OCI-LY3 (cell line): Measurements from ENCODE around the gene VENTX.
A peak's percentile ranks its signal among the peaks of the same experiment; 100 is the strongest.

Source experiments
- H2AFZ ChIP-seq: fragments of 200-600, 300-600 bp; shearing (Covaris generic); 2 replicates; pipeline ENCODE4 v1.6.0; 2014; ENCODE audit warnings: antibody characterized with exemption, low read depth, low read length
- H3K27ac ChIP-seq: fragments of 200-600, 300-600 bp; sonication (generic); 2 replicates; pipeline ENCODE4 v1.5.1; 2014; ENCODE audit warnings: mild to moderate bottlenecking, low read length, moderate library complexity, mixed read lengths
- H3K27me3 ChIP-seq: fragments of 200-600, 300-600 bp; sonication (generic); 2 replicates; pipeline ENCODE4 v1.6.1; 2014; ENCODE audit warnings: low read depth, low read length, mixed read lengths
- H3K36me3 ChIP-seq: fragments of 200-600, 300-600 bp; sonication (generic); replicated peaks from 2 replicates; pipeline ENCODE3; 2014; ENCODE audit warnings: low read depth, low read length, mixed read lengths
- H3K4me1 ChIP-seq: fragments of 300-600, 200-600 bp; sonication (generic); 2 replicates; pipeline ENCODE4 v1.6.1; 2014; ENCODE audit warnings: low read length, mixed read lengths
- H3K4me2 ChIP-seq: fragments of 200-600, 300-600 bp; sonication (generic); 2 replicates; pipeline ENCODE4 v1.6.1; 2014; ENCODE audit warnings: low read length, mixed read lengths
- H3K4me3 ChIP-seq: fragments of 300-600, 200-600 bp; sonication (generic); 2 replicates; pipeline ENCODE4 v1.5.1; 2014; ENCODE audit warnings: antibody characterized with exemption, mild to moderate bottlenecking, low read length, moderate library complexity
- H3K79me2 ChIP-seq: fragments of 300-600, 200-600 bp; shearing (Covaris generic); 2 replicates; pipeline ENCODE4 v1.6.1; 2014; ENCODE audit warnings: mild to moderate bottlenecking, low read length, mixed read lengths
- H3K9ac ChIP-seq: fragments of 300-600, 200-600 bp; shearing (Covaris generic); 2 replicates; pipeline ENCODE4 v1.6.0; 2014; ENCODE audit warnings: mild to moderate bottlenecking, low read length, moderate library complexity
- H3K9me3 ChIP-seq: fragments of 200-600, 300-600 bp; shearing (Covaris generic); 2 replicates; pipeline ENCODE4 v1.6.1; 2014; ENCODE audit warnings: low read length, mixed read lengths; ENCODE audit not compliant: insufficient read depth
- H4K20me1 ChIP-seq: fragments of 200-600, 300-600 bp; sonication (generic); 2 replicates; pipeline ENCODE4 v1.6.1; 2016; ENCODE audit warnings: low read length, mixed read lengths; ENCODE audit not compliant: insufficient read depth
- CTCF ChIP-seq: fragments of 200-600, 300-600 bp; sonication (generic); IDR thresholded peaks from 2 replicates; pipeline ENCODE4 v1.5.1; 2014; ENCODE audit warnings: antibody characterized with exemption, low read length, low read depth
- EZH2phosphoT487 ChIP-seq: fragments of 200-600 bp; shearing (Covaris generic); IDR thresholded peaks from 2 replicates; pipeline ENCODE4 v1.6.1; 2018; ENCODE audit warnings: antibody characterized with exemption, mixed run types, low read depth

Gene VENTX

GRCh38 chr10:133274751-133275683 lies 37.4 kb downstream of the VENTX start:
- Histone ChIP-seq H3K4me2 (peak overlapping the region; percentile 99), H2AFZ (no peak overlapping the region), H3K79me2 (peaks cover 25% of the 10 kb centered on the region), H4K20me1 (peaks cover 6% of the 10 kb centered on the region), H3K27me3 (no peaks in the 10 kb centered on the region), H3K36me3 (peaks cover 21% of the 10 kb centered on the region), H3K4me1 (peaks cover 13% of the 10 kb centered on the region), H3K27ac (peak overlapping the region; percentile 93), H3K9me3 (no peaks in the 10 kb centered on the region), H3K4me3 (peak overlapping the region; percentile 100), H3K9ac (peak overlapping the region; percentile 99)
- TF ChIP-seq EZH2phosphoT487 (no peak), CTCF (no peak)

GRCh38 chr10:133275684-133276092 lies 38.0 kb downstream of the VENTX start:
- H3K9ac ChIP-seq, result peak overlapping the region; percentile 99
- H3K4me1 ChIP-seq, result peaks cover 13% of the 10 kb centered on the region
- no peak overlapping the region for H2AFZ ChIP-seq
- H3K36me3 ChIP-seq, result peaks cover 19% of the 10 kb centered on the region
- H3K9me3 ChIP-seq, result no peaks in the 10 kb centered on the region
- TF ChIP-seq CTCF (peak; percentile 40), EZH2phosphoT487 (no peak)
- H3K27me3 ChIP-seq, result no peaks in the 10 kb centered on the region
- peak overlapping the region; percentile 93 for H3K27ac ChIP-seq
- peak overlapping the region; percentile 100 for H3K4me3 ChIP-seq
- peak overlapping the region; percentile 99 for H3K4me2 ChIP-seq
- peaks cover 6% of the 10 kb centered on the region for H4K20me1 ChIP-seq
- peaks cover 25% of the 10 kb centered on the region for H3K79me2 ChIP-seq

- H3K4me1 ChIP-seq, result peaks cover 13% of the 10 kb centered on the region
- H3K36me3 ChIP-seq, result peaks cover 19% of the 10 kb centered on the region
- no peak overlapping the region for H2AFZ ChIP-seq
- peak overlapping the region; percentile 93 for H3K27ac ChIP-seq
- TF ChIP-seq EZH2phosphoT487 (no peak), CTCF (no peak)
- peaks cover 25% of the 10 kb centered on the region for H3K79me2 ChIP-seq
- peaks cover 6% of the 10 kb centered on the region for H4K20me1 ChIP-seq
- no peaks in the 10 kb centered on the region for H3K27me3 ChIP-seq
- no peaks in the 10 kb centered on the region for H3K9me3 ChIP-seq
- peak overlapping the region; percentile 100 for H3K4me3 ChIP-seq
- H3K4me2 ChIP-seq, result peak overlapping the region; percentile 99
- peak overlapping the region; percentile 99 for H3K9ac ChIP-seq
Observed at GRCh38 chr10:133276100-133276434, 38.4 kb downstream of the VENTX start.

- Histone ChIP-seq H3K4me2 (peak within 1 kb of the TSS; percentile 99), H3K4me1 (peaks cover 13% of the 10 kb centered on the region), H2AFZ (no peak within 1 kb of the TSS), H3K4me3 (peak within 1 kb of the TSS; percentile 100), H3K9ac (peak within 1 kb of the TSS; percentile 99), H3K27ac (peak within 1 kb of the TSS; percentile 93), H3K36me3 (peaks cover 19% of the 10 kb centered on the region), H3K27me3 (no peaks in the 10 kb centered on the region), H3K9me3 (no peaks in the 10 kb centered on the region), H3K79me2 (peaks cover 25% of the 10 kb centered on the region), H4K20me1 (peaks cover 6% of the 10 kb centered on the region)
- TF ChIP-seq CTCF (0 out of 2 replicates have a peak, but pooled peaks have one; percentile 12), EZH2phosphoT487 (no peak)
Observed at GRCh38 chr10:133276435-133277201, 39.0 kb downstream of the VENTX start, which contains the start of gene ADAM8. ADAM8 (minus strand) TSS chr10:133276868; CDS start chr10:133276817, 51 bp downstream.
